Stomach (tissue), 4 donors: Measurements from ENCODE around the gene CPT1C.

Experiments used
- POLR2A ChIP-seq, 4 donors: fragments of 450-650 bp; IDR thresholded peaks; one replicate each; pipeline ENCODE4 v1.6.1; 2016; ENCODE audit warnings: antibody characterized with exemption in 4 of 4, control low read depth in 2 of 4, mild to moderate bottlenecking in 1 of 4, moderate library complexity in 1 of 4
- TF ChIP-seq, protein P1 (sequence below), 7 experiments: fragments of 450-650 bp in 4 of 7; fragments of 200-600 bp in 3 of 7; sonication (generic) in 3 of 7; IDR thresholded peaks; one replicate each; pipeline ENCODE4 v1.5.1; 2016 to 2019; ENCODE audit warnings: antibody characterized with exemption in 7 of 7, control low read depth in 2 of 7, mild to moderate bottlenecking in 1 of 7

DNA sequence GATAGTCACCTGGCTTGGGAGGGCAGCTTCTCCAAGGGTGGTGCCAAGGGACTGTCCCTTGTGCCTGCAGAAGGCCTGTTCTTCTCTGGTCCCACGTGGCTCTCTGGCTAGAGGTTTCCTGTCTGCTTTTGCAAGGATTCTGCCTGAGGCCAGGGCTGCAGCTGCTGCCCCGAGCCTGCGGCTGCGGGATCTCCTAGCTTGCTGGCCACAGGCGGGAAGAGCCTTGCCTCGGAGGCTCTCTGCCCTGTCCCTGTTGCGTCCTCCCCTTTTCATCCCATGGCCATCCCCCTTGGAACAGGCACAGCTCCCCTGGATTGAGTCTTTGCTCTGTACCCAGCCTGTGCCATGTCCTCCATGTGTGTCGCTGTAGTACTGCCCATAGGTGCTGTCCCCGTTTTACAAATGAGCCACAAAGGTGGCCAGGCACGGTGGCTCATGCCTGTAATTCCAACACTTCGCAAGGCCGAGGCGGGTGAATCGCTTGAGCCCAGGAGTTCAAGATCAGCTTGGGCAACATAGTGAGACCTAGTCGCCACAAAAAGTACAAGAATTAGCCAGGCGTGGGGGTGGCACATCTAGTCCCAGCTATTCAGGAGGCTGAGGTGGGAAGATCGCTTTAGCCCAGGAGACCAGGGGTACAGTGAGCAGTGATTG lies 34.3 kb upstream of the CPT1C start:
- TF ChIP-seq, protein P1, sequence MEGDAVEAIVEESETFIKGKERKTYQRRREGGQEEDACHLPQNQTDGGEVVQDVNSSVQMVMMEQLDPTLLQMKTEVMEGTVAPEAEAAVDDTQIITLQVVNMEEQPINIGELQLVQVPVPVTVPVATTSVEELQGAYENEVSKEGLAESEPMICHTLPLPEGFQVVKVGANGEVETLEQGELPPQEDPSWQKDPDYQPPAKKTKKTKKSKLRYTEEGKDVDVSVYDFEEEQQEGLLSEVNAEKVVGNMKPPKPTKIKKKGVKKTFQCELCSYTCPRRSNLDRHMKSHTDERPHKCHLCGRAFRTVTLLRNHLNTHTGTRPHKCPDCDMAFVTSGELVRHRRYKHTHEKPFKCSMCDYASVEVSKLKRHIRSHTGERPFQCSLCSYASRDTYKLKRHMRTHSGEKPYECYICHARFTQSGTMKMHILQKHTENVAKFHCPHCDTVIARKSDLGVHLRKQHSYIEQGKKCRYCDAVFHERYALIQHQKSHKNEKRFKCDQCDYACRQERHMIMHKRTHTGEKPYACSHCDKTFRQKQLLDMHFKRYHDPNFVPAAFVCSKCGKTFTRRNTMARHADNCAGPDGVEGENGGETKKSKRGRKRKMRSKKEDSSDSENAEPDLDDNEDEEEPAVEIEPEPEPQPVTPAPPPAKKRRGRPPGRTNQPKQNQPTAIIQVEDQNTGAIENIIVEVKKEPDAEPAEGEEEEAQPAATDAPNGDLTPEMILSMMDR (IDR thresholded peaks at IDR 0.05), result no peak
- TF ChIP-seq POLR2A (IDR thresholded peaks at IDR 0.05), result no peak
